Ascending aorta (tissue), 2 donors: Measurements from ENCODE around the gene DBH. TPM values are rescaled to one million over a fixed set of nuclear protein-coding genes. Genes with fewer than 3 reads are reported as not detected.
"Not testable (repeated sequence)": the region's sequence is repeated elsewhere in the genome, so short reads cannot be mapped to it uniquely, and the experiment has no call there.

Experiments
- DNase-seq, 2 donors: peaks; one replicate each; pipeline ENCODE4 v3.0.0-alpha.2; 2019; ENCODE audit warnings: low spot score in 2 of 2
- H3K27ac ChIP-seq, 2 donors: fragments of 200-600 bp; sonication (generic); one replicate each; pipeline ENCODE4 v1.5.1; 2016 to 2017; ENCODE audit warnings: mild to moderate bottlenecking in 1 of 2
- H3K27me3 ChIP-seq: fragments of 200-600 bp; sonication (generic); one replicate; pipeline ENCODE4 v1.5.1; 2017
- H3K36me3 ChIP-seq, 2 donors: fragments of 200-600 bp; sonication (generic); one replicate each; pipeline ENCODE4 v1.5.1; 2016
- H3K4me1 ChIP-seq, 2 donors: fragments of 200-600 bp; sonication (generic); one replicate each; pipeline ENCODE4 v1.5.1; 2016 to 2017; ENCODE audit warnings: mild to moderate bottlenecking in 1 of 2
- H3K4me3 ChIP-seq, 2 donors: fragments of 200-600 bp; sonication (generic); one replicate each; pipeline ENCODE4 v1.5.1; 2016 to 2017; ENCODE audit warnings: mild to moderate bottlenecking in 1 of 2
- H3K9me3 ChIP-seq, 2 donors: fragments of 200-600 bp; sonication (generic); one replicate each; pipeline ENCODE4 v1.5.1; 2016
- CTCF ChIP-seq, 3 experiments: fragments of 200-600 bp in 2 of 3; fragments of 450-650 bp in 1 of 3; sonication (generic) in 2 of 3; IDR thresholded peaks; one replicate each; pipeline ENCODE4 v1.5.1; 2016 to 2019; ENCODE audit warnings: antibody characterized with exemption in 3 of 3, mild to moderate bottlenecking in 1 of 3, moderate library complexity in 1 of 3
- intact Hi-C: fragments of 100-400 bp; cut with DNase I; formaldehyde crosslinking; loops from one replicate; pipeline ENCODE4 v1.15.1; 2023
- total RNA-seq: library from RNA; depleted of rRNA; stranded (reverse); fragments of >200 nt; gene quantifications from one replicate; pipeline ENCODE4 v1.1.0, GENCODE V29; 2016

The DBH gene
- total RNA-seq, 1 donor from 2014 or later = not detected

GRCh38 chr9:133670466-133670865, 34.3 kb downstream of the DBH start:
- H3K4me1 ChIP-seq = no peaks in the 10 kb centered on the region
- no peaks in the 10 kb centered on the region for H3K9me3 ChIP-seq
- no peak for TF ChIP-seq CTCF (IDR thresholded peaks at IDR 0.05)
- H3K27ac ChIP-seq = no peak overlapping the region
- no peaks in the 10 kb centered on the region for H3K27me3 ChIP-seq
- no peaks in the 10 kb centered on the region for H3K36me3 ChIP-seq
- H3K4me3 ChIP-seq = no peak overlapping the region
- DNase-seq = no peak
- intact Hi-C loops = no loop called here

- intact Hi-C loops = no loop called here
- Histone ChIP-seq H3K36me3 (no peaks in the 10 kb centered on the region), H3K4me1 (no peaks in the 10 kb centered on the region), H3K4me3 (no peak overlapping the region), H3K27me3 (no peaks in the 10 kb centered on the region), H3K27ac (no peak overlapping the region), H3K9me3 (no peaks in the 10 kb centered on the region)
- TF ChIP-seq CTCF (IDR thresholded peaks at IDR 0.05) = no peak
- no peak for DNase-seq
These were observed 35.2 kb downstream of the DBH start for GRCh38 chr9:133671371-133671770.

GRCh38 chr9:133672503-133673257, 36.5 kb downstream of the DBH start:
- no peaks in the 10 kb centered on the region for H3K36me3 ChIP-seq
- intact Hi-C loops = no loop called here
- no peak for DNase-seq
- TF ChIP-seq CTCF (IDR thresholded peaks at IDR 0.05) = no peak
- H3K9me3 ChIP-seq = no peaks in the 10 kb centered on the region
- H3K27ac ChIP-seq = no peak overlapping the region
- H3K4me3 ChIP-seq = no peak overlapping the region
- no peaks in the 10 kb centered on the region for H3K27me3 ChIP-seq
- H3K4me1 ChIP-seq = no peaks in the 10 kb centered on the region

GRCh38 chr9:133673258-133673655, 37.1 kb downstream of the DBH start:
- no peak overlapping the region for H3K27ac ChIP-seq
- H3K4me3 ChIP-seq = no peak overlapping the region

GRCh38 chr9:133674091-133674490, 37.9 kb downstream of the DBH start:
- no peak for DNase-seq
- no peaks in the 10 kb centered on the region for H3K9me3 ChIP-seq
- no peak for TF ChIP-seq CTCF (IDR thresholded peaks at IDR 0.05)
- H3K4me1 ChIP-seq = no peaks in the 10 kb centered on the region
- no peaks in the 10 kb centered on the region for H3K36me3 ChIP-seq
- H3K27ac ChIP-seq = no peak overlapping the region
- intact Hi-C loops = no loop called here
- no peak overlapping the region for H3K4me3 ChIP-seq
- H3K27me3 ChIP-seq = no peaks in the 10 kb centered on the region

More at GRCh38 chr9:133673258-133673655, 37.1 kb downstream of the DBH start:
- no peaks in the 10 kb centered on the region for H3K4me1 ChIP-seq
- no peak for TF ChIP-seq CTCF (IDR thresholded peaks at IDR 0.05)
- no peaks in the 10 kb centered on the region for H3K27me3 ChIP-seq
- DNase-seq = no peak
- no peaks in the 10 kb centered on the region for H3K9me3 ChIP-seq
- H3K36me3 ChIP-seq = no peaks in the 10 kb centered on the region
- intact Hi-C loops = no loop called here

GRCh38 chr9:133675796-133676195, 39.6 kb downstream of the DBH start:
- H3K27me3 ChIP-seq, H3K9me3 ChIP-seq, intact Hi-C loops, H3K36me3 ChIP-seq, DNase-seq, H3K4me3 ChIP-seq, H3K27ac ChIP-seq, H3K4me1 ChIP-seq: not testable (repeated sequence)
